Testis (tissue), 3 donors: ENCODE measurements around the gene GLRX5. TPM values are rescaled to one million over a fixed set of nuclear protein-coding genes. Genes with fewer than 3 reads are reported as not detected.

Experiments used
- DNase-seq: peaks from one replicate; pipeline ENCODE4 v3.0.0-alpha.2; 2019
- H3K27ac ChIP-seq, 2 donors: fragments of 200-600 bp; sonication (generic); one replicate each; pipeline ENCODE4 v1.5.1; 2019
- H3K27me3 ChIP-seq: fragments of 200-600 bp; sonication (generic); one replicate; pipeline ENCODE4 v1.5.1; 2019
- H3K36me3 ChIP-seq: fragments of 200-600 bp; sonication (generic); one replicate; pipeline ENCODE4 v1.5.1; 2017; ENCODE audit warnings: low read depth; ENCODE audit errors: missing control alignments
- H3K4me1 ChIP-seq: fragments of 200-600 bp; sonication (generic); one replicate; pipeline ENCODE4 v1.5.1; 2019
- H3K4me3 ChIP-seq, 2 donors: fragments of 200-600 bp; sonication (generic); one replicate each; pipeline ENCODE4 v1.5.1; 2017 to 2019
- H3K9me3 ChIP-seq: fragments of 200-600 bp; sonication (generic); one replicate; pipeline ENCODE4 v1.5.1; 2017
- CTCF ChIP-seq, 3 experiments: fragments of 450-650 bp in 2 of 3; fragments of 200-600 bp in 1 of 3; sonication (generic) in 1 of 3; IDR thresholded peaks; one replicate each; pipeline ENCODE4 v1.5.1; 2016 to 2019; ENCODE audit warnings: antibody characterized with exemption in 3 of 3, mild to moderate bottlenecking in 2 of 3, moderate library complexity in 1 of 3
- POLR2A ChIP-seq: fragments of 450-650 bp; IDR thresholded peaks from one replicate; pipeline ENCODE4 v1.6.1; 2017; ENCODE audit warnings: antibody characterized with exemption, mild to moderate bottlenecking, moderate library complexity
- WGBS, 2 donors: methylation state at CpG; one replicate each; pipeline ENCODE4 v1.1.5; 2018; 5-methylcytosine and 5-hydroxymethylcytosine counted together
- intact Hi-C: fragments of 100-400 bp; cut with DNase I; formaldehyde crosslinking; loops from one replicate; pipeline ENCODE4 v1.15.1; 2023; ENCODE audit warnings: low total_unique reads
- polyA plus RNA-seq: library from polyadenylated mRNA; stranded (reverse); fragments of 350-450 nt; fragmentation: Illumina TruSeq; extraction: RNeasy Lipid Tissue Mini Kit (QIAGEN cat#74804); gene quantifications from one replicate; pipeline ENCODE4 v1.2.3, GENCODE V29; 2014; ENCODE audit warnings: low read depth, low replicate concordance; ENCODE audit not compliant: insufficient read depth
- total RNA-seq, 2 donors: library from RNA; depleted of rRNA; stranded (reverse); fragments of >200 nt; gene quantifications; one replicate each; pipeline ENCODE4 v1.2.3, GENCODE V29; 2016

GLRX5 gene
- total and polyA plus RNA-seq, 3 donors from 2014 or later, result 83.9 to 101 (median 95.0) TPM

GRCh38 chr14:95562892-95563685 is 28.2 kb downstream of the GLRX5 start:
- no peak for DNase-seq
- no peak overlapping the region for H3K27ac ChIP-seq
- WGBS, 2 donors, result 66 to 76% methylated on average over 16 to 18 of the region's 18 CpGs
- H3K4me3 ChIP-seq, result no peak overlapping the region
- H3K4me1 ChIP-seq, result no peaks in the 10 kb centered on the region
- no peak for TF ChIP-seq CTCF (IDR thresholded peaks at IDR 0.05)
- no peak for TF ChIP-seq POLR2A
- no peaks in the 10 kb centered on the region for H3K36me3 ChIP-seq
- no peaks in the 10 kb centered on the region for H3K9me3 ChIP-seq
- intact Hi-C loops, result loop anchor here (10.0 kb wide), 1 partner anchor 422 kb away; no protein-coding TSS in a partner anchor
- H3K27me3 ChIP-seq, result no peaks in the 10 kb centered on the region

GRCh38 chr14:95564060-95564459 is 29.2 kb downstream of the GLRX5 start:
- no peak for TF ChIP-seq CTCF (IDR thresholded peaks at IDR 0.05)
- TF ChIP-seq POLR2A, result no peak
- intact Hi-C loops, result loop anchor here (10.0 kb wide), 1 partner anchor 421 kb away; no protein-coding TSS in a partner anchor
- Histone ChIP-seq H3K4me3 (no peak overlapping the region), H3K9me3 (no peaks in the 10 kb centered on the region), H3K4me1 (no peaks in the 10 kb centered on the region), H3K36me3 (no peaks in the 10 kb centered on the region), H3K27me3 (no peaks in the 10 kb centered on the region), H3K27ac (no peak overlapping the region)
- 53 to 56% methylated on average over 4 of the region's 4 CpGs for WGBS, 2 donors
- no peak for DNase-seq

DNA sequence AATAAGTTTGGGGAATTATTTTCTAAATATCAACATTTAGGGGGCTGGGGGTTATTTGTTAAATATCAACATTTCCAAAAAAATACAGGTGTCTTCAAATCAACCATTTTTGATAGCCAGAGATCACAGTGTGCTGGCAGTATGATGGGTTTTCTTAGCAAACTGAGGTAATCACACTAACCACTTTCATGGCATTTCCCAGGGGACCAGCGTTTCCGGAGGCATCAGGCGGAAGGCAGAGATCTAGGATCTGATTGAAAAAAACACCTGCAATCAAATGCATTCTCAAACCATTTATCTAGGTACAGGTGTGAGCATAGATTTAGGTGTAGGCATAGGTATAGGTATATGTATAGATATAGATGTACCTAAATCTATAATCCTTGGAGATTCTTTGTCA is 34.6 kb downstream of the GLRX5 start:
- no peak for DNase-seq
- Histone ChIP-seq H3K27ac (no peak overlapping the region), H3K4me1 (no peaks in the 10 kb centered on the region), H3K4me3 (no peak overlapping the region), H3K27me3 (no peaks in the 10 kb centered on the region), H3K9me3 (no peaks in the 10 kb centered on the region), H3K36me3 (no peaks in the 10 kb centered on the region)
- TF ChIP-seq CTCF (IDR thresholded peaks at IDR 0.05), result no peak
- TF ChIP-seq POLR2A, result no peak
- intact Hi-C loops, result loop anchor here (10.0 kb wide), 1 partner anchor 415 kb away; no protein-coding TSS in a partner anchor
- WGBS, 2 donors, result 85 to 94% methylated on average over 3 of the region's 3 CpGs

- Histone ChIP-seq H3K9me3 (no peaks in the 10 kb centered on the region), H3K36me3 (no peaks in the 10 kb centered on the region), H3K4me1 (no peaks in the 10 kb centered on the region), H3K27ac (no peak overlapping the region), H3K4me3 (peak overlapping the region in 1 of 2 donors; percentile 46), H3K27me3 (no peaks in the 10 kb centered on the region)
- WGBS, 2 donors, result 79 to 86% methylated on average over 7 of the region's 7 CpGs
- no peak for TF ChIP-seq CTCF (IDR thresholded peaks at IDR 0.05)
- no peak for TF ChIP-seq POLR2A
- DNase-seq, result peak; percentile 60
- intact Hi-C loops, result no loop called here
These were observed 38.5 kb downstream of the GLRX5 start for GRCh38 chr14:95573313-95573712.
